ENCODE results near the gene AFF2.

The AFF2 gene

DNA sequence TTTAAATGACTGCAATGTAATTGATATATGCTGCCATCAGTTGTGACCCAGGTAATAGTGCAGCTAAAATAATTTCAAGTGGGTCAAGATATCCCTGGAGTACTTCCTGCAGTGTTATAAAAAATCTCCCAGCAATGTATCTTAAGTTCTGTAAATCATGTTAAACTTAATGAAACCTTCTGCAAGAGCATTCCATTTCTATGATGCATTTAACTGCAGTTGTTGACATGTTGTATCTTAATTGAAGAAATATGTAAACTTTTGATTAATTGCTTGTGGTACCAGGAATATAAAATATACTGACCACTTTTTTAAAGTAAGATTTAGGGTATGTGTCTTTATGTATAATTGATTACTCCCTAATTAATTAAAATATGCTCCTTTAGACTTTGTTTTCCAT lies 213.6 kb downstream of the AFF2 start:
- no peak overlapping the region for H3K4me3 ChIP-seq (ENCODE audit: low read depth, low read length)
- TF ChIP-seq CTCF (IDR thresholded peaks at IDR 0.05; ENCODE audit: low read depth, low read length) = no peak

DNA sequence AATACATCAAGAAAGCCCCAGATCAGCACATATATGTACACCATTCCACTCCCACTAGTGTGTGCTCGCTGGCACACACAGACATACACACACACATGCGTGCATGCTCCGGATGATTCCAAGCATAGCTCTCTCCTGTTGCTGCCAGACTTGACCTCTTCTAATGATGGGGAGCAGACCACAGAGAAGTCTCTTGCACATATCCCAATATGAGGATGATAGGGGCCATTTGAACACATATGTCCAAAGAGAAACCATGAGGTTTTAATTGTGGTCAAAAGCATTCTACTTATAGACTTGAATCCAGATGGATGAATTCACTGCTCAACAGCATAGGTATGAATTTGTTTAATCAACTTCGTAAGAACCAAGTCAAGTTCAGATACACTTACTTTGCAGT lies 214.9 kb downstream of the AFF2 start:
- no peak overlapping the region for H3K4me3 ChIP-seq (ENCODE audit: low read depth, low read length)
- no peak for TF ChIP-seq CTCF (IDR thresholded peaks at IDR 0.05; ENCODE audit: low read depth, low read length)

GRCh38 chrX:148722966-148723365 lies 222.5 kb downstream of the AFF2 start:
- TF ChIP-seq CTCF (IDR thresholded peaks at IDR 0.05; ENCODE audit: low read depth, low read length) = no peak
- H3K4me3 ChIP-seq (ENCODE audit: low read depth, low read length) = no peak overlapping the region

GRCh38 chrX:148723551-148723950 lies 223.1 kb downstream of the AFF2 start:
- TF ChIP-seq CTCF (IDR thresholded peaks at IDR 0.05; ENCODE audit: low read depth, low read length) = no peak
- H3K4me3 ChIP-seq (ENCODE audit: low read depth, low read length) = no peak overlapping the region

GRCh38 chrX:148728901-148729300 lies 228.5 kb downstream of the AFF2 start:
- no peak overlapping the region for H3K4me3 ChIP-seq (ENCODE audit: low read depth, low read length)
- TF ChIP-seq CTCF (IDR thresholded peaks at IDR 0.05; ENCODE audit: low read depth, low read length) = no peak

- no peak for TF ChIP-seq CTCF (IDR thresholded peaks at IDR 0.05; ENCODE audit: low read depth, low read length)
- no peak overlapping the region for H3K4me3 ChIP-seq (ENCODE audit: low read depth, low read length)
Measured at GRCh38 chrX:148732743-148733142, 232.3 kb downstream of the AFF2 start.

DNA sequence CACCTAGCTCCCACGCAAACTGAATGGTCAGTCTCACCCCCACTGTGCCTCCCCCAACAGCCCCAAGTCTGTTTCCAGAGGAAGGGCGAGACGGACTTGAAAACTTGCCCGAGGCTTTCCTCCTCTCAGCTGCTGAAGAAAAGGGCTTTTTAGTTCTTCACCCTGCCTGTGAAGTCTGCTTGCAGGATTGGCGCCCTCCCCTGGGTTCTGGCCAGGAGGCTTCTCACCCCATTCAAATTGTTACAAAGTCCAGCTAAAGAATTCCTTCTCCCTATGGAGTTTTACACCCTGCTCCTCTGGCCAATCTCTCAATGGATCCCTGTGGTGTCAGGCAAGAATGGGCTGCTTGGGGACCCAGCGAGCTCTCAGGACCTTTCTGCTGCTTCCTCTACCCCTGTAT lies 241.0 kb downstream of the AFF2 start:
- no peak for TF ChIP-seq CTCF (IDR thresholded peaks at IDR 0.05; ENCODE audit: low read depth, low read length)

More for the DNA sequence above, 241.0 kb downstream of the AFF2 start:
- H3K4me3 ChIP-seq (ENCODE audit: low read depth, low read length) = no peak overlapping the region
